GM10847 (cell line): Measurements from ENCODE around the gene SLC6A9.

Source experiments
- POLR2A ChIP-seq: IDR thresholded peaks from 2 replicates; pipeline ENCODE4 v1.6.1; 2011; ENCODE audit not compliant: insufficient read length; ENCODE audit errors: extremely low read depth

SLC6A9 gene

GRCh38 chr1:44035726-44036408 is 4.6 kb upstream of the SLC6A9 start:
- no peak for TF ChIP-seq POLR2A

- TF ChIP-seq POLR2A = no peak
Observed at GRCh38 chr1:44034976-44035716, 3.9 kb upstream of the SLC6A9 start.

- no peak for TF ChIP-seq POLR2A
Observed at GRCh38 chr1:44034423-44034822, 3.2 kb upstream of the SLC6A9 start.

- TF ChIP-seq POLR2A = no peak
Observed at GRCh38 chr1:44033756-44034155, 2.5 kb upstream of the SLC6A9 start.

GRCh38 chr1:44033041-44033575 is 1.8 kb upstream of the SLC6A9 start:
- no peak for TF ChIP-seq POLR2A

GRCh38 chr1:44032170-44032790 is 1.0 kb upstream of the SLC6A9 start:
- TF ChIP-seq POLR2A = no peak

GRCh38 chr1:44030605-44031251 is 534 bp downstream of the SLC6A9 start:
- no peak for TF ChIP-seq POLR2A

- peak; percentile 12 for TF ChIP-seq POLR2A
Observed at GRCh38 chr1:44029911-44030604, 1.2 kb downstream of the SLC6A9 start.

GRCh38 chr1:44029260-44029910 is 1.9 kb downstream of the SLC6A9 start:
- no peak for TF ChIP-seq POLR2A

- no peak for TF ChIP-seq POLR2A
Observed at GRCh38 chr1:44027320-44027719, 3.9 kb downstream of the SLC6A9 start.

GRCh38 chr1:44025816-44026215 is 5.4 kb downstream of the SLC6A9 start:
- no peak for TF ChIP-seq POLR2A

- TF ChIP-seq POLR2A = no peak
Observed at GRCh38 chr1:44024903-44025525, 6.2 kb downstream of the SLC6A9 start.

- TF ChIP-seq POLR2A = no peak
Observed at GRCh38 chr1:44024031-44024902, 7.0 kb downstream of the SLC6A9 start.

GRCh38 chr1:44021581-44022321 is 9.5 kb downstream of the SLC6A9 start:
- TF ChIP-seq POLR2A = no peak
